DLD1 (cell line): Measurements from ENCODE around the gene C10orf105.

ENCODE experiments used
- in situ Hi-C: cut with HindIII; loops from 2 replicates; pipeline ENCODE4 v1.10.0; 2017; ENCODE audit warnings: low sequenced_read_pairs

Gene C10orf105

GRCh38 chr10:71704816-71705215 lies 14.8 kb downstream of the C10orf105 start:
- in situ Hi-C loops, result loop anchor here (25.0 kb wide), 1 partner anchor 318 kb away; the partner anchor contains the start of gene CDH23

- in situ Hi-C loops, result loop anchor here (25.0 kb wide), 1 partner anchor 316 kb away; the partner anchor contains the start of gene CDH23
Observed at GRCh38 chr10:71703577-71703976, 16.0 kb downstream of the C10orf105 start.

- in situ Hi-C loops, result loop anchor here (25.0 kb wide), 1 partner anchor 314 kb away; the partner anchor contains the start of gene CDH23
Observed at GRCh38 chr10:71701496-71702132, 18.0 kb downstream of the C10orf105 start.

GRCh38 chr10:71700731-71701368 lies 18.7 kb downstream of the C10orf105 start:
- in situ Hi-C loops, result loop anchor here (25.0 kb wide), 1 partner anchor 314 kb away; the partner anchor contains the start of gene CDH23

GRCh38 chr10:71698737-71699136 lies 20.8 kb downstream of the C10orf105 start:
- in situ Hi-C loops, result no loop called here

- in situ Hi-C loops, result no loop called here
Observed at GRCh38 chr10:71697938-71698709, 21.5 kb downstream of the C10orf105 start.

GRCh38 chr10:71696628-71697326 lies 22.8 kb downstream of the C10orf105 start:
- in situ Hi-C loops, result no loop called here

GRCh38 chr10:71695502-71696476 lies 23.8 kb downstream of the C10orf105 start:
- in situ Hi-C loops, result no loop called here

GRCh38 chr10:71694567-71694968 lies 25.0 kb downstream of the C10orf105 start:
- in situ Hi-C loops, result no loop called here

GRCh38 chr10:71694039-71694501 lies 25.5 kb downstream of the C10orf105 start:
- in situ Hi-C loops, result no loop called here

- in situ Hi-C loops, result no loop called here
Observed at GRCh38 chr10:71693377-71693776, 26.2 kb downstream of the C10orf105 start.

- in situ Hi-C loops, result no loop called here
Observed at GRCh38 chr10:71692598-71693306, 26.8 kb downstream of the C10orf105 start.

GRCh38 chr10:71691405-71691804 lies 28.2 kb downstream of the C10orf105 start:
- in situ Hi-C loops, result no loop called here

- in situ Hi-C loops, result no loop called here
Observed at GRCh38 chr10:71690094-71690720, 29.4 kb downstream of the C10orf105 start.

- in situ Hi-C loops, result no loop called here
Observed at GRCh38 chr10:71688256-71688655, 31.3 kb downstream of the C10orf105 start.

- in situ Hi-C loops, result no loop called here
Observed at GRCh38 chr10:71687480-71687879, 32.1 kb downstream of the C10orf105 start.

GRCh38 chr10:71687077-71687476 lies 32.5 kb downstream of the C10orf105 start:
- in situ Hi-C loops, result no loop called here

- in situ Hi-C loops, result no loop called here
Observed at GRCh38 chr10:71685554-71686232, 33.9 kb downstream of the C10orf105 start.
